C4-2B (cell line): ENCODE measurements around the gene MAFG.

Source experiments
- CTCF ChIP-seq: fragments of 450-650 bp; conservative IDR thresholded peaks from 2 replicates; pipeline ENCODE4 v1.5.1; 2017; ENCODE audit warnings: mild to moderate bottlenecking
- ZFX ChIP-seq: fragments of 450-650 bp; IDR thresholded peaks from 2 replicates; pipeline ENCODE4 v1.6.1; 2017

- TF ChIP-seq CTCF: no peak
- TF ChIP-seq ZFX: no peak
Measured at GRCh38 chr17:81931189-81931556, 3.6 kb upstream of the MAFG start.
